Measurements from ENCODE around the gene GRIK1. TPM values are rescaled to one million over a fixed set of nuclear protein-coding genes. Genes with fewer than 3 reads are reported as not detected.
A peak's percentile ranks its signal among the peaks of the same experiment; 100 is the strongest.

GRIK1 gene
- total and polyA plus RNA-seq, 2 experiments from 2014 or later: 0.05 TPM; not detected in 1

GRCh38 chr21:29949991-29950390, 10.2 kb upstream of the GRIK1 start:
- Histone ChIP-seq H3K4me3 (no peak overlapping the region), H3K27me3 (peaks cover 36% of the 10 kb centered on the region), H3K9me3 (ENCODE audit: low read depth) (no peaks in the 10 kb centered on the region), H3K4me1 (ENCODE audit: low read depth) (no peaks in the 10 kb centered on the region), H3K36me3 (no peaks in the 10 kb centered on the region), H3K27ac (no peak overlapping the region)
- DNase-seq (ENCODE audit: low read depth in 1 of 2, low spot score in 1 of 2): no peak
- TF ChIP-seq CTCF (IDR thresholded peaks at IDR 0.05; ENCODE audit: low read depth, low read length): no peak

GRCh38 chr21:29947119-29947518, 7.3 kb upstream of the GRIK1 start:
- no peak for DNase-seq (ENCODE audit: low read depth in 1 of 2, low spot score in 1 of 2)
- no peak for TF ChIP-seq CTCF (IDR thresholded peaks at IDR 0.05; ENCODE audit: low read depth, low read length)
- H3K27me3 ChIP-seq: peaks cover 55% of the 10 kb centered on the region

GRCh38 chr21:29943885-29944284, 4.1 kb upstream of the GRIK1 start:
- H3K4me3 ChIP-seq: no peak overlapping the region
- H3K36me3 ChIP-seq: no peaks in the 10 kb centered on the region
- no peaks in the 10 kb centered on the region for H3K4me1 ChIP-seq (ENCODE audit: low read depth)
- no peak overlapping the region for H3K27ac ChIP-seq
- no peak for DNase-seq (ENCODE audit: low read depth in 1 of 2, low spot score in 1 of 2)
- H3K9me3 ChIP-seq (ENCODE audit: low read depth): no peaks in the 10 kb centered on the region
- H3K27me3 ChIP-seq: peaks cover 76% of the 10 kb centered on the region
- TF ChIP-seq CTCF (IDR thresholded peaks at IDR 0.05; ENCODE audit: low read depth, low read length): peak; percentile 13

More at GRCh38 chr21:29947119-29947518, 7.3 kb upstream of the GRIK1 start:
- Histone ChIP-seq H3K36me3 (no peaks in the 10 kb centered on the region), H3K4me1 (ENCODE audit: low read depth) (no peaks in the 10 kb centered on the region), H3K27ac (no peak overlapping the region), H3K4me3 (no peak overlapping the region), H3K9me3 (ENCODE audit: low read depth) (no peaks in the 10 kb centered on the region)

GRCh38 chr21:29942034-29942433, 2.2 kb upstream of the GRIK1 start:
- DNase-seq (ENCODE audit: low read depth in 1 of 2, low spot score in 1 of 2): no peak
- Histone ChIP-seq H3K9me3 (ENCODE audit: low read depth) (no peaks in the 10 kb centered on the region), H3K36me3 (no peaks in the 10 kb centered on the region), H3K27me3 (peaks cover 85% of the 10 kb centered on the region), H3K4me1 (ENCODE audit: low read depth) (no peaks in the 10 kb centered on the region), H3K27ac (no peak overlapping the region), H3K4me3 (no peak overlapping the region)
- no peak for TF ChIP-seq CTCF (IDR thresholded peaks at IDR 0.05; ENCODE audit: low read depth, low read length)

GRCh38 chr21:29940991-29941390, 1.2 kb upstream of the GRIK1 start:
- H3K9me3 ChIP-seq (ENCODE audit: low read depth): no peaks in the 10 kb centered on the region
- H3K4me3 ChIP-seq: no peak overlapping the region
- no peak for TF ChIP-seq CTCF (IDR thresholded peaks at IDR 0.05; ENCODE audit: low read depth, low read length)
- no peaks in the 10 kb centered on the region for H3K4me1 ChIP-seq (ENCODE audit: low read depth)
- H3K27ac ChIP-seq: no peak overlapping the region
- H3K36me3 ChIP-seq: no peaks in the 10 kb centered on the region
- peak in 1 of 2 donors; percentile 5 for DNase-seq (ENCODE audit: low read depth in 1 of 2, low spot score in 1 of 2)
- peaks cover 91% of the 10 kb centered on the region for H3K27me3 ChIP-seq

GRCh38 chr21:29940361-29940760, 565 bp upstream of the GRIK1 start:
- Histone ChIP-seq H3K4me1 (ENCODE audit: low read depth) (no peaks in the 10 kb centered on the region), H3K27ac (no peak overlapping the region), H3K36me3 (no peaks in the 10 kb centered on the region), H3K27me3 (peaks cover 91% of the 10 kb centered on the region), H3K4me3 (peak overlapping the region; percentile 31), H3K9me3 (ENCODE audit: low read depth) (no peaks in the 10 kb centered on the region)
- TF ChIP-seq CTCF (IDR thresholded peaks at IDR 0.05; ENCODE audit: low read depth, low read length): no peak
- DNase-seq (ENCODE audit: low read depth in 1 of 2, low spot score in 1 of 2): no peak

All from cardiac muscle cell (in vitro differentiated cells and primary cell).